GM12878 (cell line): ENCODE results near the gene PLA2G4A. TPM values are rescaled to one million over a fixed set of nuclear protein-coding genes. Genes with fewer than 3 reads are reported as not detected.

ENCODE experiments used
- ATF2 ChIP-seq: IDR thresholded peaks from 2 replicates; pipeline ENCODE4 v1.6.1; 2012; ENCODE audit warnings: low read length, inconsistent platforms
- ATF7 ChIP-seq: fragments of 450-650 bp; IDR thresholded peaks from 2 replicates; pipeline ENCODE4 v1.6.1; 2016; ENCODE audit warnings: low read depth, mild to moderate bottlenecking
- BRCA1 ChIP-seq: IDR thresholded peaks from 2 replicates; pipeline ENCODE4 v1.6.1; 2011; ENCODE audit warnings: low read depth, low read length, improper control_type of control experiment
- IKZF2 ChIP-seq, 2 experiments: fragments of 450-650 bp; IDR thresholded peaks; 2 replicates each; pipeline ENCODE4 v1.6.1; 2017; ENCODE audit warnings: mild to moderate bottlenecking in 2 of 2, moderate library complexity in 2 of 2
- MTA2 ChIP-seq: fragments of 450-650 bp; IDR thresholded peaks from 2 replicates; pipeline ENCODE4 v1.6.1; 2016; ENCODE audit warnings: low read depth, mild to moderate bottlenecking, moderate library complexity
- RCOR1 ChIP-seq: conservative IDR thresholded peaks from 2 replicates; pipeline ENCODE4 v1.6.1; 2012; ENCODE audit warnings: low read depth, low read length, improper control_type of control experiment
- RUNX3 ChIP-seq: IDR thresholded peaks from 2 replicates; pipeline ENCODE4 v1.6.1; 2012; ENCODE audit warnings: low read length, inconsistent platforms
- TCF3 ChIP-seq: IDR thresholded peaks from 2 replicates; pipeline ENCODE4 v1.6.1; 2012; ENCODE audit warnings: low read depth, mild to moderate bottlenecking, low read length, borderline replicate concordance; ENCODE audit not compliant: insufficient read depth
- TCF7 ChIP-seq: IDR thresholded peaks from 2 replicates; pipeline ENCODE4 v1.6.1; 2014; ENCODE audit warnings: antibody characterized with exemption, borderline replicate concordance
- ZNF592 ChIP-seq: fragments of 450-650 bp; IDR thresholded peaks from 2 replicates; pipeline ENCODE4 v1.6.1; 2017; ENCODE audit warnings: mild to moderate bottlenecking, moderate library complexity
- ZNF687 ChIP-seq: fragments of 450-650 bp; IDR thresholded peaks from 2 replicates; pipeline ENCODE4 v1.6.1; 2017; ENCODE audit warnings: mild to moderate bottlenecking, moderate library complexity
- polyA plus RNA-seq, 11 experiments: library from polyadenylated mRNA; depleted of rRNA in 4 of 11; unstranded in 6 of 11; stranded (reverse) in 5 of 11; fragments of >200 nt; fragmentation: Nextera tagmentation in 4 of 11; fragmentation: Illumina TruSeq in 1 of 11; extraction: Ambion mirVana in 4 of 11; extraction: Trizol in 1 of 11; gene quantifications; 1 replicate in 1 of 11; 2 replicates in 10 of 11; pipeline versions ENCODE4 v1.2.1 to v1.2.3, GENCODE V29; 2011 to 2016; ENCODE audit warnings: inconsistent platforms in 2 of 11, missing spikeins in 2 of 11, low read depth in 1 of 11
- total RNA-seq, 4 experiments: library from RNA; depleted of rRNA in 3 of 4; stranded (reverse); fragments of >200 nt in 3 of 4; fragmentation: Illumina TruSeq in 1 of 4; extraction: Trizol in 1 of 4; gene quantifications; 2 replicates each; pipeline versions ENCODE4 v1.2.1 to v1.2.3, GENCODE V29; 2013 to 2021

PLA2G4A gene
- total and polyA plus RNA-seq, 10 of the 15 experiments (the other 5 are each of a cell fraction or from before 2014, with no cell fraction given), result 0.70 to 3.3 (median 1.5) TPM; not detected in 1

GRCh38 chr1:187010571-187011309 lies 182.0 kb downstream of the PLA2G4A start (continued):
- TF ChIP-seq ATF2, result no peak
- no peak for TF ChIP-seq TCF7
- peak; percentile 7; the same call in 1 of the 2 replicates for TF ChIP-seq RUNX3
- TF ChIP-seq ZNF687, result no peak
- no peak for TF ChIP-seq ZNF592
- TF ChIP-seq TCF3, result no peak
- no peak for TF ChIP-seq RCOR1
- peak; percentile 73 for TF ChIP-seq MTA2
- TF ChIP-seq BRCA1, result no peak
- TF ChIP-seq ATF7, result no peak
- no peak for TF ChIP-seq IKZF2 (IDR thresholded peaks at IDR 0.05)
